ENCODE data around the gene RBM26. TPM values are rescaled to one million over a fixed set of nuclear protein-coding genes. Genes with fewer than 3 reads are reported as not detected.

Gene RBM26
- total and polyA plus RNA-seq, 4 donors = 6.4 to 18.4 (median 12.3) TPM

DNA sequence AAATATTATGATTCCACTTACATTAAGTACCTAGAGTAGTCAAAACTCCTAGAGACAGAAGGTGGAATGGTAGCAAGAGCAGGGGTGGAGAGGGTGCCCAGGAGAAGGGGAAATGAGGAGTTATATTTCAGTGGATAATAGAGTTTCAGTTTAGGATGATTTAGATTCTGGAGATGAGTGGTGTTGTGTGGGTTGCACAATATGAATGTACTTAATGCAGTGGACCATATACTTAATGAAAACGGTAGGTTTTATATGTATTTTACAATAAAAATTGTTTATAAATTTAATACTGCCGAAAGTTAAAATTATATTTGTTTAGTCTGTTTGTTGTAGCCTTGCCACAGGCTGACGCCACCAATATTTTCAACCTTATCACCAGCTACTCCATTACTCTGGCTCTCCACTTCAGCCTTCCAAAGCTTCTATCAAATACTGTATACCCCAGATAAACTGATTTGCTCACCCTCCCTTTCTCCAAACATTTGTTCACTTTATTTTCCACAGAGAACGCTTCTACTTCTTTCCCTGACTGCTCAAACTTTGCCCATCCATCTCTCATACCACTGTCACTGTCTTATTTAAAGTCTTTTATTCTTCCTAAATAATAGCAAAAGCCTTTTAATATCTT, 1.4 kb upstream of the RBM26 start:
- Histone ChIP-seq H3K36me3 (ENCODE audit: control insufficient read depth in 4 of 4, insufficient read depth in 3 of 4, low read depth in 1 of 4, low read length in 3 of 4) (no peaks in the 10 kb centered on the region), H3K4me3 (ENCODE audit: low read depth in 1 of 3, low read length in 3 of 3) (no peak overlapping the region), H3K27ac (ENCODE audit: low read depth in 1 of 2, low read length in 2 of 2) (no peak overlapping the region), H3K4me1 (ENCODE audit: control insufficient read depth in 4 of 4, insufficient read depth in 4 of 4, low read length in 3 of 4) (peaks cover 6 to 47% (median 31%) of the 10 kb centered on the region in 4 donors), H3K9me3 (ENCODE audit: control insufficient read depth in 4 of 4, low read length in 3 of 4) (no peaks in the 10 kb centered on the region), H3K9ac (ENCODE audit: low read depth in 1 of 2, low read length in 2 of 2) (peak overlapping the region in 1 of 2 donors; percentile 98), H3K27me3 (ENCODE audit: control insufficient read depth in 4 of 4, insufficient read depth in 4 of 4, low read length in 3 of 4) (no peaks in the 10 kb centered on the region)
- no peak for DNase-seq (ENCODE audit: low spot score)
- TF ChIP-seq MAX (IDR thresholded peaks at IDR 0.05) (no peak), CTCF (IDR thresholded peaks at IDR 0.05; ENCODE audit: low read depth, low read length, missing input control) (no peak), FOXA1 (IDR thresholded peaks at IDR 0.05) (no peak), EGR1 (IDR thresholded peaks at IDR 0.05; ENCODE audit: low read depth in 2 of 2) (no peak), FOXA2 (IDR thresholded peaks at IDR 0.05) (no peak), JUND (IDR thresholded peaks at IDR 0.05) (no peak), RXRA (IDR thresholded peaks at IDR 0.05) (no peak), RAD21 (IDR thresholded peaks at IDR 0.05) (no peak), HNF4A (conservative IDR thresholded peaks at IDR 0.05) (no peak), TAF1 (conservative IDR thresholded peaks at IDR 0.05) (no peak), NR2F2 (IDR thresholded peaks at IDR 0.05) (no peak), HNF4G (IDR thresholded peaks at IDR 0.05) (no peak), SP1 (IDR thresholded peaks at IDR 0.05) (no peak), GABPA (IDR thresholded peaks at IDR 0.05 in 1 of 2, conservative IDR thresholded peaks at IDR 0.05 in 1 of 2) (no peak), YY1 (IDR thresholded peaks at IDR 0.05) (no peak)
- TF ChIP-seq, protein P1, sequence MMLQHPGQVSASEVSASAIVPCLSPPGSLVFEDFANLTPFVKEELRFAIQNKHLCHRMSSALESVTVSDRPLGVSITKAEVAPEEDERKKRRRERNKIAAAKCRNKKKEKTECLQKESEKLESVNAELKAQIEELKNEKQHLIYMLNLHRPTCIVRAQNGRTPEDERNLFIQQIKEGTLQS (IDR thresholded peaks at IDR 0.05) = no peak
- TF ChIP-seq, protein P2, sequence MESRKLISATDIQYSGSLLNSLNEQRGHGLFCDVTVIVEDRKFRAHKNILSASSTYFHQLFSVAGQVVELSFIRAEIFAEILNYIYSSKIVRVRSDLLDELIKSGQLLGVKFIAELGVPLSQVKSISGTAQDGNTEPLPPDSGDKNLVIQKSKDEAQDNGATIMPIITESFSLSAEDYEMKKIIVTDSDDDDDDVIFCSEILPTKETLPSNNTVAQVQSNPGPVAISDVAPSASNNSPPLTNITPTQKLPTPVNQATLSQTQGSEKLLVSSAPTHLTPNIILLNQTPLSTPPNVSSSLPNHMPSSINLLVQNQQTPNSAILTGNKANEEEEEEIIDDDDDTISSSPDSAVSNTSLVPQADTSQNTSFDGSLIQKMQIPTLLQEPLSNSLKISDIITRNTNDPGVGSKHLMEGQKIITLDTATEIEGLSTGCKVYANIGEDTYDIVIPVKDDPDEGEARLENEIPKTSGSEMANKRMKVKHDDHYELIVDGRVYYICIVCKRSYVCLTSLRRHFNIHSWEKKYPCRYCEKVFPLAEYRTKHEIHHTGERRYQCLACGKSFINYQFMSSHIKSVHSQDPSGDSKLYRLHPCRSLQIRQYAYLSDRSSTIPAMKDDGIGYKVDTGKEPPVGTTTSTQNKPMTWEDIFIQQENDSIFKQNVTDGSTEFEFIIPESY (IDR thresholded peaks at IDR 0.05) = no peak
- TF ChIP-seq, protein P3, sequence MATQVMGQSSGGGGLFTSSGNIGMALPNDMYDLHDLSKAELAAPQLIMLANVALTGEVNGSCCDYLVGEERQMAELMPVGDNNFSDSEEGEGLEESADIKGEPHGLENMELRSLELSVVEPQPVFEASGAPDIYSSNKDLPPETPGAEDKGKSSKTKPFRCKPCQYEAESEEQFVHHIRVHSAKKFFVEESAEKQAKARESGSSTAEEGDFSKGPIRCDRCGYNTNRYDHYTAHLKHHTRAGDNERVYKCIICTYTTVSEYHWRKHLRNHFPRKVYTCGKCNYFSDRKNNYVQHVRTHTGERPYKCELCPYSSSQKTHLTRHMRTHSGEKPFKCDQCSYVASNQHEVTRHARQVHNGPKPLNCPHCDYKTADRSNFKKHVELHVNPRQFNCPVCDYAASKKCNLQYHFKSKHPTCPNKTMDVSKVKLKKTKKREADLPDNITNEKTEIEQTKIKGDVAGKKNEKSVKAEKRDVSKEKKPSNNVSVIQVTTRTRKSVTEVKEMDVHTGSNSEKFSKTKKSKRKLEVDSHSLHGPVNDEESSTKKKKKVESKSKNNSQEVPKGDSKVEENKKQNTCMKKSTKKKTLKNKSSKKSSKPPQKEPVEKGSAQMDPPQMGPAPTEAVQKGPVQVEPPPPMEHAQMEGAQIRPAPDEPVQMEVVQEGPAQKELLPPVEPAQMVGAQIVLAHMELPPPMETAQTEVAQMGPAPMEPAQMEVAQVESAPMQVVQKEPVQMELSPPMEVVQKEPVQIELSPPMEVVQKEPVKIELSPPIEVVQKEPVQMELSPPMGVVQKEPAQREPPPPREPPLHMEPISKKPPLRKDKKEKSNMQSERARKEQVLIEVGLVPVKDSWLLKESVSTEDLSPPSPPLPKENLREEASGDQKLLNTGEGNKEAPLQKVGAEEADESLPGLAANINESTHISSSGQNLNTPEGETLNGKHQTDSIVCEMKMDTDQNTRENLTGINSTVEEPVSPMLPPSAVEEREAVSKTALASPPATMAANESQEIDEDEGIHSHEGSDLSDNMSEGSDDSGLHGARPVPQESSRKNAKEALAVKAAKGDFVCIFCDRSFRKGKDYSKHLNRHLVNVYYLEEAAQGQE (IDR thresholded peaks at IDR 0.05) = no peak
- WGBS = 73% methylated on average over 4 of the region's 4 CpGs
